ENCODE measurements around the gene CHPF2. TPM values are rescaled to one million over a fixed set of nuclear protein-coding genes. Genes with fewer than 3 reads are reported as not detected.

The CHPF2 gene
- total RNA-seq, 4 donors from 2014 or later = 21.5 to 28.6 (median 25.4) TPM

GRCh38 chr7:151278949-151279348 lies 46.7 kb downstream of the CHPF2 start:
- TF ChIP-seq POLR2AphosphoS5 (IDR thresholded peaks at IDR 0.05) = no peak
- no peak for TF ChIP-seq CTCF (IDR thresholded peaks at IDR 0.05)
- no peak for TF ChIP-seq POLR2A (IDR thresholded peaks at IDR 0.05)
- no peak overlapping the region for H3K4me3 ChIP-seq
- no peak overlapping the region for H3K27ac ChIP-seq
- no peaks in the 10 kb centered on the region for H3K36me3 ChIP-seq
- H3K4me1 ChIP-seq = peaks cover 34% of the 10 kb centered on the region
- DNase-seq (ENCODE audit: low spot score in 2 of 2) = no peak
- H3K9me3 ChIP-seq = no peaks in the 10 kb centered on the region
- 92% methylated on average over 12 of the region's 12 CpGs for WGBS
- H3K27me3 ChIP-seq = peaks cover 6% of the 10 kb centered on the region

- H3K27ac ChIP-seq = no peak overlapping the region
- peaks cover 6% of the 10 kb centered on the region for H3K27me3 ChIP-seq
- no peak for DNase-seq (ENCODE audit: low spot score in 2 of 2)
- no peak overlapping the region for H3K4me3 ChIP-seq
- TF ChIP-seq CTCF (IDR thresholded peaks at IDR 0.05) (no peak), POLR2AphosphoS5 (IDR thresholded peaks at IDR 0.05) (no peak), EP300 (IDR thresholded peaks at IDR 0.05) (no peak), POLR2A (IDR thresholded peaks at IDR 0.05) (no peak)
- peaks cover 25% of the 10 kb centered on the region for H3K4me1 ChIP-seq
- 85% methylated on average over 5 of the region's 5 CpGs for WGBS
- no peaks in the 10 kb centered on the region for H3K36me3 ChIP-seq
- no peaks in the 10 kb centered on the region for H3K9me3 ChIP-seq
Measured at GRCh38 chr7:151279868-151280267, 47.6 kb downstream of the CHPF2 start.

- WGBS = 92% methylated on average over 9 of the region's 9 CpGs
- peaks cover 21% of the 10 kb centered on the region for H3K4me1 ChIP-seq
- H3K4me3 ChIP-seq = no peak overlapping the region
- H3K27me3 ChIP-seq = peaks cover 6% of the 10 kb centered on the region
- DNase-seq (ENCODE audit: low spot score in 2 of 2) = no peak
- no peak overlapping the region for H3K27ac ChIP-seq
- no peak for TF ChIP-seq POLR2A (IDR thresholded peaks at IDR 0.05)
- TF ChIP-seq EP300 (IDR thresholded peaks at IDR 0.05) = no peak
- no peak for TF ChIP-seq CTCF (IDR thresholded peaks at IDR 0.05)
- no peak for TF ChIP-seq POLR2AphosphoS5 (IDR thresholded peaks at IDR 0.05)
- H3K36me3 ChIP-seq = no peaks in the 10 kb centered on the region
- no peaks in the 10 kb centered on the region for H3K9me3 ChIP-seq
Measured at GRCh38 chr7:151280388-151281019, 48.2 kb downstream of the CHPF2 start.

GRCh38 chr7:151281686-151282085 lies 49.4 kb downstream of the CHPF2 start:
- peaks cover 9% of the 10 kb centered on the region for H3K4me1 ChIP-seq
- 64% methylated on average over 6 of the region's 6 CpGs for WGBS
- no peaks in the 10 kb centered on the region for H3K36me3 ChIP-seq
- H3K27me3 ChIP-seq = peaks cover 6% of the 10 kb centered on the region
- TF ChIP-seq POLR2AphosphoS5 (IDR thresholded peaks at IDR 0.05) (no peak), POLR2A (IDR thresholded peaks at IDR 0.05) (no peak), EP300 (IDR thresholded peaks at IDR 0.05) (no peak), CTCF (IDR thresholded peaks at IDR 0.05) (no peak)
- no peak overlapping the region for H3K4me3 ChIP-seq
- DNase-seq (ENCODE audit: low spot score in 2 of 2) = no peak
- no peaks in the 10 kb centered on the region for H3K9me3 ChIP-seq
- H3K27ac ChIP-seq = no peak overlapping the region

- H3K27ac ChIP-seq = no peak overlapping the region
- WGBS = 85% methylated on average over 8 of the region's 8 CpGs
Measured at GRCh38 chr7:151282111-151282510, 49.8 kb downstream of the CHPF2 start.

More at GRCh38 chr7:151282111-151282510, 49.8 kb downstream of the CHPF2 start:
- no peaks in the 10 kb centered on the region for H3K9me3 ChIP-seq
- no peak overlapping the region for H3K4me3 ChIP-seq
- H3K36me3 ChIP-seq = no peaks in the 10 kb centered on the region
- peaks cover 7% of the 10 kb centered on the region for H3K4me1 ChIP-seq
- TF ChIP-seq POLR2AphosphoS5 (IDR thresholded peaks at IDR 0.05) = no peak
- no peak for TF ChIP-seq EP300 (IDR thresholded peaks at IDR 0.05)
- no peak for TF ChIP-seq CTCF (IDR thresholded peaks at IDR 0.05)
- TF ChIP-seq POLR2A (IDR thresholded peaks at IDR 0.05) = no peak
- peaks cover 6% of the 10 kb centered on the region for H3K27me3 ChIP-seq
- no peak for DNase-seq (ENCODE audit: low spot score in 2 of 2)
